IMR-90 (cell line): Measurements from ENCODE around the gene NAT10. TPM values are rescaled to one million over a fixed set of nuclear protein-coding genes. Genes with fewer than 3 reads are reported as not detected.

ENCODE experiments used
- ATAC-seq: fragments of 200-7000 bp; cut with Tn5 transposase; 2 replicates; pipeline ENCODE4 v1.9.1; 2020; ENCODE audit warnings: low read depth, mild to moderate bottlenecking, moderate library complexity
- BruUV-seq: library from RNA; stranded (reverse); fragments of 400-500 nt; replicated peaks from 2 replicates; lab custom pipeline; 2021; lab: Mats Ljungman, UMichigan
- CTCF ChIA-PET: fragments of 300-600 bp; formaldehyde crosslinking; extraction: SDS; loops from one replicate; lab custom pipeline; 2021; ENCODE audit warnings: antibody characterized with exemption; lab: Yijun Ruan, JAX
- POLR2A ChIA-PET: fragments of 300-600 bp; sonication (Branson Sonifier 250); formaldehyde crosslinking; loops from one replicate; lab custom pipeline; 2022; ENCODE audit warnings: antibody characterized with exemption; ENCODE audit not compliant: unreplicated experiment; lab: Charles Lee
- DNase-seq: peaks from one replicate; pipeline ENCODE4 v3.0.0; 2013
- H2AFZ ChIP-seq: replicated peaks from 2 replicates; pipeline ENCODE3; 2013; ENCODE audit warnings: low read length, mild to moderate bottlenecking; ENCODE audit not compliant: poor library complexity
- H2AK5ac ChIP-seq: 2 replicates; pipeline ENCODE4 v1.6.1; 2013; ENCODE audit warnings: low read depth, low read length, inconsistent platforms
- H2AK9ac ChIP-seq: replicated peaks from 2 replicates; pipeline ENCODE3; 2013; ENCODE audit warnings: mild to moderate bottlenecking, low read depth, low read length, moderate library complexity; ENCODE audit not compliant: poor library complexity
- H2BK120ac ChIP-seq: 2 replicates; pipeline ENCODE4 v1.6.1; 2013; ENCODE audit warnings: low read depth, low read length, inconsistent platforms
- H2BK15ac ChIP-seq: 3 replicates; pipeline ENCODE4 v1.6.1; 2013; ENCODE audit warnings: low read depth, low read length, inconsistent platforms
- H2BK20ac ChIP-seq: 2 replicates; pipeline ENCODE4 v1.6.1; 2013; ENCODE audit warnings: low read depth, mild to moderate bottlenecking, inconsistent platforms, low read length, moderate library complexity
- H2BK5ac ChIP-seq: 2 replicates; pipeline ENCODE4 v1.6.1; 2013; ENCODE audit warnings: mild to moderate bottlenecking, low read depth, low read length, inconsistent platforms; ENCODE audit not compliant: poor library complexity, severe bottlenecking
- H3K14ac ChIP-seq: replicated peaks from 2 replicates; pipeline ENCODE4 v1.6.1; 2013; ENCODE audit warnings: low read depth, low read length, inconsistent platforms
- H3K18ac ChIP-seq: 2 replicates; pipeline ENCODE4 v1.6.1; 2013; ENCODE audit warnings: low read depth, low read length, control low read depth
- H3K23ac ChIP-seq: 2 replicates; pipeline ENCODE4 v1.6.1; 2013; ENCODE audit warnings: low read depth, low read length, inconsistent platforms
- H3K27ac ChIP-seq: 2 replicates; pipeline ENCODE4 v1.5.1; 2013; ENCODE audit warnings: mild to moderate bottlenecking, control low read depth, low read length; ENCODE audit not compliant: insufficient read depth
- H3K27me3 ChIP-seq: 2 replicates; pipeline ENCODE4 v1.6.1; 2013; ENCODE audit warnings: low read length; ENCODE audit not compliant: control insufficient read depth, insufficient read depth
- H3K36me3 ChIP-seq: 2 replicates; pipeline ENCODE4 v1.6.1; 2013; ENCODE audit warnings: low read length, mixed read lengths; ENCODE audit not compliant: control insufficient read depth, insufficient read depth
- H3K4ac ChIP-seq: 2 replicates; pipeline ENCODE4 v1.6.1; 2013; ENCODE audit warnings: low read depth, low read length, inconsistent platforms
- H3K4me1 ChIP-seq: 2 replicates; pipeline ENCODE4 v1.6.1; 2013; ENCODE audit warnings: low read length, mixed read lengths; ENCODE audit not compliant: control insufficient read depth, insufficient read depth
- H3K4me2 ChIP-seq: 2 replicates; pipeline ENCODE4 v1.6.1; 2013; ENCODE audit warnings: low read depth, mild to moderate bottlenecking, control low read depth, low read length, moderate library complexity
- H3K4me3 ChIP-seq: 2 replicates; pipeline ENCODE4 v1.5.1; 2013; ENCODE audit warnings: low read depth, mild to moderate bottlenecking, control low read depth, low read length, moderate library complexity; ENCODE audit not compliant: insufficient read depth
- H3K56ac ChIP-seq: 2 replicates; pipeline ENCODE4 v1.6.1; 2013; ENCODE audit warnings: low read length, inconsistent platforms; ENCODE audit not compliant: insufficient read depth; ENCODE audit errors: extremely low read depth
- H3K79me1 ChIP-seq, 2 experiments: 2 replicates each; pipeline ENCODE4 v1.6.1; 2013; ENCODE audit warnings: low read length in 2 of 2, inconsistent platforms in 1 of 2, low read depth in 1 of 2
- H3K9ac ChIP-seq: 2 replicates; pipeline ENCODE4 v1.6.1; 2013; ENCODE audit warnings: low read depth, low read length, control low read depth
- H3K9me1 ChIP-seq: 2 replicates; pipeline ENCODE4 v1.6.1; 2013; ENCODE audit warnings: low read length, inconsistent platforms; ENCODE audit not compliant: insufficient read depth
- H3K9me3 ChIP-seq: 2 replicates; pipeline ENCODE4 v1.6.1; 2013; ENCODE audit warnings: low read length; ENCODE audit not compliant: control insufficient read depth, insufficient read depth
- H4K20me1 ChIP-seq: 2 replicates; pipeline ENCODE4 v1.6.1; 2013; ENCODE audit warnings: low read length, inconsistent platforms; ENCODE audit not compliant: insufficient read depth
- H4K5ac ChIP-seq: 2 replicates; pipeline ENCODE4 v1.6.1; 2013; ENCODE audit warnings: mild to moderate bottlenecking, low read depth, low read length, control low read depth
- H4K8ac ChIP-seq, 2 experiments: 2 replicates each; pipeline ENCODE4 v1.6.1; 2013; ENCODE audit warnings: low read depth in 2 of 2, low read length in 2 of 2, control low read depth in 1 of 2, inconsistent platforms in 1 of 2
- H4K91ac ChIP-seq: 2 replicates; pipeline ENCODE4 v1.6.1; 2013; ENCODE audit warnings: low read depth, low read length, inconsistent platforms; ENCODE audit not compliant: insufficient read depth
- BHLHE40 ChIP-seq: fragments of 150-350 bp; IDR thresholded peaks from 2 replicates; pipeline ENCODE4 v1.6.1; 2016; ENCODE audit warnings: mild to moderate bottlenecking, low read depth, low read length
- CEBPB ChIP-seq: IDR thresholded peaks from 2 replicates; pipeline ENCODE4 v1.6.1; 2012; ENCODE audit warnings: low read depth, low read length, improper control_type of control experiment
- CHD1 ChIP-seq: IDR thresholded peaks from 2 replicates; pipeline ENCODE4 v1.6.1; 2012; ENCODE audit warnings: low read depth, low read length, improper control_type of control experiment
- FOS ChIP-seq: fragments of 150-350 bp; IDR thresholded peaks from 2 replicates; pipeline ENCODE4 v1.6.1; 2016; ENCODE audit warnings: low read depth, low read length
- MAFK ChIP-seq: IDR thresholded peaks from 2 replicates; pipeline ENCODE4 v1.6.1; 2012; ENCODE audit warnings: low read depth, low read length, improper control_type of control experiment
- MAZ ChIP-seq: IDR thresholded peaks from 2 replicates; pipeline ENCODE4 v1.6.1; 2012; ENCODE audit warnings: low read depth, mild to moderate bottlenecking, low read length, improper control_type of control experiment, moderate library complexity, borderline replicate concordance
- MXI1 ChIP-seq: IDR thresholded peaks from 2 replicates; pipeline ENCODE4 v1.6.1; 2012; ENCODE audit warnings: low read depth, mild to moderate bottlenecking, low read length, moderate library complexity, borderline replicate concordance
- POLR2A ChIP-seq: IDR thresholded peaks from 2 replicates; pipeline ENCODE4 v1.6.1; 2012; ENCODE audit warnings: mild to moderate bottlenecking, low read depth, low read length
- RAD21 ChIP-seq: IDR thresholded peaks from 2 replicates; pipeline ENCODE4 v1.6.1; 2012; ENCODE audit warnings: low read length, improper control_type of control experiment
- RCOR1 ChIP-seq: IDR thresholded peaks from 2 replicates; pipeline ENCODE4 v1.6.1; 2012; ENCODE audit warnings: mild to moderate bottlenecking, low read length, improper control_type of control experiment; ENCODE audit not compliant: insufficient replicate concordance
- RFX5 ChIP-seq: IDR thresholded peaks from 2 replicates; pipeline ENCODE4 v1.8.0; 2012; ENCODE audit warnings: low read depth, mild to moderate bottlenecking, low read length, moderate library complexity
- SMC3 ChIP-seq: fragments of 150-350 bp; IDR thresholded peaks from 2 replicates; pipeline ENCODE4 v1.6.1; 2016; ENCODE audit warnings: low read depth, mild to moderate bottlenecking, antibody characterized with exemption, low read length, moderate library complexity
- WGBS, 2 experiments: methylation state at CpG; one replicate each; pipeline versions ENCODE4 v1.1.5 to v1.1.7; 2013; ENCODE audit warnings: missing lambda C conversion rate in 2 of 2; ENCODE audit not compliant: insufficient read length in 1 of 2; ENCODE audit errors: extremely low coverage in 2 of 2; 5-methylcytosine and 5-hydroxymethylcytosine counted together
- dilution Hi-C: fragments of 300-500 bp; cut with HindIII; formaldehyde crosslinking; loops from one replicate; pipeline ENCODE4 v1.14.3; 2018; ENCODE audit warnings: low sequenced_read_pairs; ENCODE audit not compliant: unreplicated experiment
- in situ Hi-C: fragments of 300-500 bp; cut with MboI; formaldehyde crosslinking; loops from 3 replicates; pipeline ENCODE4 v1.14.3; 2019; ENCODE audit warnings: low sequenced_read_pairs, inconsistent platforms, mixed read lengths
- intact Hi-C: fragments of 100-400 bp; cut with micrococcal nuclease; formaldehyde crosslinking; loops from 2 replicates; pipeline ENCODE4 v1.10.0; 2022
- polyA plus RNA-seq, 3 experiments: library from polyadenylated mRNA; depleted of rRNA; stranded (reverse); fragments of >200 nt; gene quantifications; 2 replicates each; pipeline ENCODE4 v1.2.3, GENCODE V29; 2012; ENCODE audit warnings: low replicate concordance in 1 of 3
- total RNA-seq: library from RNA; depleted of rRNA; stranded (reverse); fragments of >200 nt; gene quantifications from 2 replicates; pipeline ENCODE4 v1.2.3, GENCODE V29; 2012
- TF ChIP-seq, protein P1 (sequence below): conservative IDR thresholded peaks from 2 replicates; pipeline ENCODE4 v1.5.1; 2012; ENCODE audit warnings: mild to moderate bottlenecking, low read depth, low read length, improper control_type of control experiment
- TF ChIP-seq, protein P2 (sequence below): fragments of 150-350 bp; IDR thresholded peaks from 2 replicates; pipeline ENCODE4 v1.6.1; 2016; ENCODE audit warnings: low read depth, mild to moderate bottlenecking, low read length, moderate library complexity, borderline replicate concordance
- TF ChIP-seq, protein P3 (sequence below): fragments of 150-350 bp; IDR thresholded peaks from 2 replicates; pipeline ENCODE4 v1.6.1; 2017; ENCODE audit warnings: mild to moderate bottlenecking, antibody characterized with exemption, low read length, low read depth

NAT10 gene
- total and polyA plus RNA-seq, 2 of the 4 experiments (the other 2 are of a cell fraction) = 28.1 to 34.8 TPM

DNA sequence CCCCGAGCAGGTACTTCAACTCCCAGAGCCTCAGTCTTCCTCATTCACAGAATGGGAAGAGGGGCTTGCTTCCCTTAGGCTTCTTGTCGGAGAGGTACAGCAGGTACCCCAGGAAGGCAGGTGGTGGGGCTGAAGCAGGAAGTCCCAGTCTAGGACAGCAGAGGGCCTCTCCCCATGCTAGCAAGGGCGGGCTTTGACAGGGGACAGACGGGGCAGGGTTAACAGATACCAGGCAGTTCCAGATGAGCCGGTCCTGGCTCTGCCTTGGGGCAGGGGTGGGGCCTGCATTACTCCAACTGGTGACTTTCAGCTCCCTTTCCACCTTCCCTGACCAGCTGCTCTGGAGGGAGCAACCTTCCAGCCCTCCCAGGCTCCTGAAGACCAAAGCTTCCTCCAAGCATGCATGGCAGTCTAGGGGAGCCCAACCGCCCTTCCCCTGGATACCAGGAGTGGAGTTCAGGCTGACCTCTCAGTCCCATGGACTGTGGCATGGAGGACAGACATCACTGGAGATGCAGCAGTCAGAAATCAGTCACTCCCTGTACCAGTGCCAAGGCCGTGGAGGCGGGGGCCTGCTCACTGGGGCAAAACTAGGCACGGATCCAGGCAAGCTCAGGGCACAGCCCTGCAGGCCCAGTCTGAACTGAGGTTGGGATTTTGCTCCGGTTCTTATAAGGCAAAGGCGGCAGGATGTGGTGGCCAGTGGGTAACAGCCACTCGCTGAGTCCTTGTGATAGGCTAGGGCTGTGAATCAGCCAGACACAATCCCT is 60.5 kb downstream of the NAT10 start:
- Histone ChIP-seq H3K14ac (no peak overlapping the region), H3K4me2 (no peak overlapping the region), H2BK5ac (no peak overlapping the region), H3K9ac (no peak overlapping the region), H3K9me3 (peaks cover 2% of the 10 kb centered on the region; the same call in 1 of the 2 replicates), H2BK20ac (no peak overlapping the region), H4K5ac (no peak overlapping the region), H3K36me3 (no peaks in the 10 kb centered on the region), H3K4me1 (peaks cover 4% of the 10 kb centered on the region), H4K8ac (no peak overlapping the region), H2BK120ac (no peak overlapping the region), H3K23ac (no peak overlapping the region), H3K9me1 (no peaks in the 10 kb centered on the region; the same call in 1 of the 2 replicates), H3K4me3 (no peak overlapping the region), H3K27ac (no peak overlapping the region), H3K79me1 (no peaks in the 10 kb centered on the region), H2BK15ac (no peak overlapping the region), H3K56ac (no peak overlapping the region), H2AK9ac (no peak overlapping the region), H4K20me1 (no peaks in the 10 kb centered on the region; the same call in 1 of the 2 replicates), H3K4ac (no peak overlapping the region), H3K27me3 (peaks cover 4% of the 10 kb centered on the region), H4K91ac (no peak overlapping the region), H2AFZ (no peak overlapping the region), H2AK5ac (no peak overlapping the region), H3K18ac (no peak overlapping the region)
- ATAC-seq (no peak; the same call in 1 of the 2 replicates), DNase-seq (no peak)
- WGBS, 2 experiments = 100% methylated on average over 1 of the region's 12 CpGs; no CpG with 5 or more reads in 1 of the 2 experiments
- no TSS peak for BruUV-seq
- in situ Hi-C loops = no loop called here
- ChIA-PET CTCF (no interaction called here), POLR2A (no interaction called here)
- intact Hi-C loops = no loop called here
- dilution Hi-C loops = no loop called here
- no peak for TF ChIP-seq RFX5
- no peak for TF ChIP-seq SMC3
- TF ChIP-seq RCOR1 = no peak
- no peak for TF ChIP-seq BHLHE40
- TF ChIP-seq, protein P1, sequence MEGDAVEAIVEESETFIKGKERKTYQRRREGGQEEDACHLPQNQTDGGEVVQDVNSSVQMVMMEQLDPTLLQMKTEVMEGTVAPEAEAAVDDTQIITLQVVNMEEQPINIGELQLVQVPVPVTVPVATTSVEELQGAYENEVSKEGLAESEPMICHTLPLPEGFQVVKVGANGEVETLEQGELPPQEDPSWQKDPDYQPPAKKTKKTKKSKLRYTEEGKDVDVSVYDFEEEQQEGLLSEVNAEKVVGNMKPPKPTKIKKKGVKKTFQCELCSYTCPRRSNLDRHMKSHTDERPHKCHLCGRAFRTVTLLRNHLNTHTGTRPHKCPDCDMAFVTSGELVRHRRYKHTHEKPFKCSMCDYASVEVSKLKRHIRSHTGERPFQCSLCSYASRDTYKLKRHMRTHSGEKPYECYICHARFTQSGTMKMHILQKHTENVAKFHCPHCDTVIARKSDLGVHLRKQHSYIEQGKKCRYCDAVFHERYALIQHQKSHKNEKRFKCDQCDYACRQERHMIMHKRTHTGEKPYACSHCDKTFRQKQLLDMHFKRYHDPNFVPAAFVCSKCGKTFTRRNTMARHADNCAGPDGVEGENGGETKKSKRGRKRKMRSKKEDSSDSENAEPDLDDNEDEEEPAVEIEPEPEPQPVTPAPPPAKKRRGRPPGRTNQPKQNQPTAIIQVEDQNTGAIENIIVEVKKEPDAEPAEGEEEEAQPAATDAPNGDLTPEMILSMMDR = no peak
- TF ChIP-seq MAFK = no peak
- TF ChIP-seq RAD21 = no peak
- TF ChIP-seq CHD1 = no peak
- TF ChIP-seq MAZ = no peak
- TF ChIP-seq POLR2A = no peak
- TF ChIP-seq CEBPB = no peak
- no peak for TF ChIP-seq MXI1
- TF ChIP-seq FOS = no peak
- TF ChIP-seq, protein P2, sequence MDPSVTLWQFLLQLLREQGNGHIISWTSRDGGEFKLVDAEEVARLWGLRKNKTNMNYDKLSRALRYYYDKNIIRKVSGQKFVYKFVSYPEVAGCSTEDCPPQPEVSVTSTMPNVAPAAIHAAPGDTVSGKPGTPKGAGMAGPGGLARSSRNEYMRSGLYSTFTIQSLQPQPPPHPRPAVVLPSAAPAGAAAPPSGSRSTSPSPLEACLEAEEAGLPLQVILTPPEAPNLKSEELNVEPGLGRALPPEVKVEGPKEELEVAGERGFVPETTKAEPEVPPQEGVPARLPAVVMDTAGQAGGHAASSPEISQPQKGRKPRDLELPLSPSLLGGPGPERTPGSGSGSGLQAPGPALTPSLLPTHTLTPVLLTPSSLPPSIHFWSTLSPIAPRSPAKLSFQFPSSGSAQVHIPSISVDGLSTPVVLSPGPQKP = no peak
- TF ChIP-seq, protein P3, sequence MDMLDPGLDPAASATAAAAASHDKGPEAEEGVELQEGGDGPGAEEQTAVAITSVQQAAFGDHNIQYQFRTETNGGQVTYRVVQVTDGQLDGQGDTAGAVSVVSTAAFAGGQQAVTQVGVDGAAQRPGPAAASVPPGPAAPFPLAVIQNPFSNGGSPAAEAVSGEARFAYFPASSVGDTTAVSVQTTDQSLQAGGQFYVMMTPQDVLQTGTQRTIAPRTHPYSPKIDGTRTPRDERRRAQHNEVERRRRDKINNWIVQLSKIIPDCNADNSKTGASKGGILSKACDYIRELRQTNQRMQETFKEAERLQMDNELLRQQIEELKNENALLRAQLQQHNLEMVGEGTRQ = no peak
